Measurements from ENCODE around the gene NR2F1-AS1.
"Not testable (repeated sequence)": the region's sequence is repeated elsewhere in the genome, so short reads cannot be mapped to it uniquely, and the experiment has no call there.

The NR2F1-AS1 gene

DNA sequence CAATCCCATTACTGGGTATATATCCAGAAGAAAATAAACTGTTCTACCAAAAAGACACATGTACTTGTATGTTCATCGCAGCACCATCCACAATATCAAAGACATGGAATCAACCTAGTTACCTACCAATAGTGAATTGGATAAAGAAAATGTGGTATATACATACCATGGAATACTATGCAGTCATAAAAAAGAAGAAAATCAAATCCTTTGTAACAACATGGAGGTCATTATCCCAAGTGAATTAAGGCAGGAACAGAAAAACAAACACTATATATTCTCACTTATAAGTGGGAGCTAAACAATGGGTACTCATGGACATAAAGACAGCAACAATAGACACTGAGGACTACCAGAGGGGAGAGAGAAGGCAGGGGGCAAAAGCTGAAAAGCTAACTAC, 67.7 kb downstream of the NR2F1-AS1 start:
- no peak overlapping the region for H3K4me3 ChIP-seq (ENCODE audit: low read length)
- TF ChIP-seq, protein P1, sequence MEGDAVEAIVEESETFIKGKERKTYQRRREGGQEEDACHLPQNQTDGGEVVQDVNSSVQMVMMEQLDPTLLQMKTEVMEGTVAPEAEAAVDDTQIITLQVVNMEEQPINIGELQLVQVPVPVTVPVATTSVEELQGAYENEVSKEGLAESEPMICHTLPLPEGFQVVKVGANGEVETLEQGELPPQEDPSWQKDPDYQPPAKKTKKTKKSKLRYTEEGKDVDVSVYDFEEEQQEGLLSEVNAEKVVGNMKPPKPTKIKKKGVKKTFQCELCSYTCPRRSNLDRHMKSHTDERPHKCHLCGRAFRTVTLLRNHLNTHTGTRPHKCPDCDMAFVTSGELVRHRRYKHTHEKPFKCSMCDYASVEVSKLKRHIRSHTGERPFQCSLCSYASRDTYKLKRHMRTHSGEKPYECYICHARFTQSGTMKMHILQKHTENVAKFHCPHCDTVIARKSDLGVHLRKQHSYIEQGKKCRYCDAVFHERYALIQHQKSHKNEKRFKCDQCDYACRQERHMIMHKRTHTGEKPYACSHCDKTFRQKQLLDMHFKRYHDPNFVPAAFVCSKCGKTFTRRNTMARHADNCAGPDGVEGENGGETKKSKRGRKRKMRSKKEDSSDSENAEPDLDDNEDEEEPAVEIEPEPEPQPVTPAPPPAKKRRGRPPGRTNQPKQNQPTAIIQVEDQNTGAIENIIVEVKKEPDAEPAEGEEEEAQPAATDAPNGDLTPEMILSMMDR (conservative IDR thresholded peaks at IDR 0.05; ENCODE audit: low read depth, low read length): no peak
- no peak for DNase-seq (ENCODE audit: low read depth)

DNA sequence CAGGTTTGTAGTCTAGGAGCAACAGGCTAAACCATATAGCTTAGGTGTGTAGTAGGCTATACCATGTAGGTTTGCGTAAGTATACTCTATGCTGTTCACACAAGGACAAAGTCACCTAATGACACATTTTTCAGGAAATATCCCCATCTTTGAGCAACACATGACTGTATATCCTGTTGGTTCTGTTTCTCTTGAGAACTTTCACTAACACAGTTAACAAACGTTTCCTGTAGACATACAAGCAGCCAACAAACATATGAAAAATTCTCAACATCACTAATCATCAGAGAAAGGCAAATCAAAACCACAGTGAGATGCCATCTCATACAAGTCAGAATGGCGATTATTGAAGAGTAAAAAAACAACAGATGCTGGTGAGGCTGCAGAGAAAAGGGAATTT, 68.2 kb downstream of the NR2F1-AS1 start:
- TF ChIP-seq, protein P1 (conservative IDR thresholded peaks at IDR 0.05; ENCODE audit: low read depth, low read length): no peak
- no peak for DNase-seq (ENCODE audit: low read depth)
- H3K4me3 ChIP-seq (ENCODE audit: low read length): no peak overlapping the region

DNA sequence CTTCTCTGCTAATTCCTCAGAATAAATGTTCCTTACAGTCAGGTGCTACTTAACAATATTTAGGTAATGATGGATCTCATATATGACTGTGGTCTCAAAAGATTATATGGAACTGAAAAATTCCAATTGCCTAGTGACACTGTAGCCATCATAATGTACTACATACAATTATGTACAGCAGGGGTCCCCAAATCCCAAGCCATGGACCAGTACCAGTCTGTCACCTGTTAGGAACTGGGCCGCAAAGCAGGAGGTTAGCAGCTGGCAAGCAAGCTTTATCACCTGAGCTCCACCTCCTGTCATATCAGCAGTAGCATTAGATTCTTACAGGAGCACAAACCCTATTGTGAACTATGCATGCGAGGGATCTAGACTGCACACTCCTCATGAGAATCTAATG, 69.6 kb downstream of the NR2F1-AS1 start:
- TF ChIP-seq, protein P1 (conservative IDR thresholded peaks at IDR 0.05; ENCODE audit: low read depth, low read length): no peak
- DNase-seq (ENCODE audit: low read depth): no peak
- H3K4me3 ChIP-seq (ENCODE audit: low read length): no peak overlapping the region

DNA sequence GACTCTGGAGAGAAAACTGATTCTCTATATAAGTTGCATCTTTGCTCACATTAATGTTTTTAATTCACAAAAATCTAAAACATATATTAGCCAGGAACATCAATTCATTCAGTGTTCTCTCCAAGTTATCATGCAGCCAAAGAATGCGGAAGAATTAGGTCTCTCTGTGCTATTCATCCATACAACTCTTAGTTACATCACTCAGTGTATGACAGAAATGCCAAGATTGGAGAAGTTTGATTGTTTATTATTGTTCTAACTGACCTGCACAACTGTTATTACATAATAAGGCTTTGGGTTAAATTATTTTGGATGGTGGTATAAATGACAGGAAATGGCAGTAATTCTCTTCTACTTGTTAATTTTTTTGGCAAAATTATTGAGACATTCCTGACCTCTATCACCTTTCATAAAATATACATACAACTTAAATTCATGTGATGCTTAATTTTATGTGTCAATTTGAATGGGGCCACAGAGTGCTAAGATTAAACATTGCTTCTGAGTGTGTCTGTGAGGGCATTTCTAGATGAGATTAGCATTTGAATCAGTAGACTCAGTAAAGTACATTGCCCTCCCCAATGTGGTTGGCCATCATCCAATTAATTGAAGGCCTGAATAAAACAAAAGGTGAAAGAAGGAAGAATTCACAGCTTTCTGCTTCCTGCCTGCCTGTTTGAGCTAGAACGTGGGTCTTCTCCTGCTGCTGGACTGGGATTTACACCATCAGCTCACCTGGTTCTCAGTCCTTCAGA, 70.2 kb downstream of the NR2F1-AS1 start:
- H3K4me3 ChIP-seq (ENCODE audit: low read length): no peak overlapping the region
- TF ChIP-seq, protein P1 (conservative IDR thresholded peaks at IDR 0.05; ENCODE audit: low read depth, low read length): no peak
- DNase-seq (ENCODE audit: low read depth): no peak

DNA sequence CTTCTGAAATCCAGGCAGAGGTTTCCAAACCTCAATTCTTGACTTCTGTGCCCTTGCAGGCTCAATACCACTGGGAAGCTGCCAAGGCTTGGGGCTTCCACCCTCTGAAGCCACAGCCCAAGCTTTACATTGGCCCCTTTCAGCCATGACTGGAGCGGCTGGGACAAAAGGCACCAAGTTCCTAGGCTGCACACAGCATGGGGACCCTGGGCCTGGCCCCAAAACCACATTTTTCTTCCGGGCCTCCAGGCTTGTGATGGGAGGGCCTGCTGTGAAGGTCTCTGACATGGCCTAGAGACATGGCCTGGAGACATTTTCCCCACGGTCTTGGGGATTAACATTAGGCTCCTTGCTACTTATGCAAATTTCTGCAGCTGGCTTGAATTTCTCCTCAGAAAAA, 75.5 kb downstream of the NR2F1-AS1 start:
- H3K4me3 ChIP-seq (ENCODE audit: low read length); DNase-seq (ENCODE audit: low read depth): not testable (repeated sequence)

DNA sequence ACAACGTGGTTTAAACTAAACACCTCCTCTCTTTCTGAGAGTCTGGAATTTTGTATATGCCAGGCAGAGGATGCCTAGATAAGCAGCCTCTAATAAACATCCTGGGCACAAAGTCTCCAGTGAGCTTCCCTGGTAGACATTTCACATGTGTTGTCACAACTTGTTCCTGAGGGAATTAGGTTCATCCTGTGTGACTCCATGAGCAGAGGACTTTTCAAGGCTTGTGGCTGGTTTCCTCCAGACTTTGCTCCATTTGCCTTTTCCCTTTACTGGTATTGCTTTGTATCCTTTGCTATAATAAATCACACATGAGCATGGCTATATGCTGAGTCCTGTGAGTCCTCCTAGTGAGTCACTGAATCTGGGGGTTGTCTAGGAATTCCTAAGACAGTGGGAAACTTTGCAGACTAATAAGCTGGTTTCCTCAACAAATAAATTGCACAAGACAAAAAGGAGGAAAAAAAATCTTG, 77.4 kb downstream of the NR2F1-AS1 start:
- no peak overlapping the region for H3K4me3 ChIP-seq (ENCODE audit: low read length)
- TF ChIP-seq, protein P1 (conservative IDR thresholded peaks at IDR 0.05; ENCODE audit: low read depth, low read length): no peak
- peak; percentile 78 for DNase-seq (ENCODE audit: low read depth)

DNA sequence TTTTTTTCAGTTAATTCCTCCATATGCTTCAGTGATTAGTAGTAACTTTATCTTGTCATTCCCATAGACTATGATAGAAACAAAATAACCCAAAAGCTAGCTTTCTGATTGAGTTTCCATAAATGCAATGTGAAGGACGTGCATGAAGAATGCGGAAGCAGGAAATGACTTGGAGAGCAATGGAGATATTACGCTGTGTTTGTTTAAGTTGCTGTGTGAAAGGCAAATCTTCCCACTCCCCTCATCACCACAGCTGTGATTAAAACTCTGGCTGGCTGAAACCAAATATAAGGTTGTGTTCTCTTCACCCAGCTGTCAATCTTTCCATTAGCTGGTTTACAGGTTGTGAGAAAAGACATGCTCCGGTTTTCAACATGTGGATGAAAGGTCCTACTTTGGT, 83.9 kb downstream of the NR2F1-AS1 start:
- TF ChIP-seq, protein P1 (conservative IDR thresholded peaks at IDR 0.05; ENCODE audit: low read depth, low read length): no peak
- no peak overlapping the region for H3K4me3 ChIP-seq (ENCODE audit: low read length)
- DNase-seq (ENCODE audit: low read depth): no peak

Measured in retinal pigment epithelial cell (primary cell).